B cell (primary cell): ENCODE measurements around the gene IFI44L. TPM values are rescaled to one million over a fixed set of nuclear protein-coding genes. Genes with fewer than 3 reads are reported as not detected.

ENCODE experiments used
- ATAC-seq: fragments of 200-7000 bp; cut with Tn5 transposase; one replicate; pipeline ENCODE4 v1.10.0; 2021; ENCODE audit warnings: low read depth, mild to moderate bottlenecking, moderate number of reproducible peaks, moderate library complexity
- CTCF ChIA-PET: fragments of 350-600 bp; sonication (Branson Sonifier 250); formaldehyde crosslinking; loops from one replicate; lab custom pipeline; 2021; ENCODE audit warnings: antibody characterized with exemption, inconsistent platforms; lab: Charles Lee
- POLR2A ChIA-PET: fragments of 350-600 bp; sonication (Branson Sonifier 250); formaldehyde crosslinking; loops from one replicate; lab custom pipeline; 2021; ENCODE audit warnings: antibody characterized with exemption; lab: Charles Lee
- DNase-seq: peaks from one replicate; pipeline ENCODE4 v3.0.0; 2013
- H2AFZ ChIP-seq: 2 replicates; pipeline ENCODE4 v1.6.1; 2012; ENCODE audit warnings: mild to moderate bottlenecking, low read depth, low read length; ENCODE audit not compliant: insufficient read depth, poor library complexity, severe bottlenecking
- H3K27ac ChIP-seq, 2 donors: 1 replicate in 1 of 2; 2 replicates in 1 of 2; pipeline ENCODE4 v1.5.1; 2012 to 2013; ENCODE audit warnings: low read length in 2 of 2, mild to moderate bottlenecking in 2 of 2, moderate library complexity in 1 of 2
- H3K27me3 ChIP-seq, 4 experiments: fragments of 200-600 bp in 1 of 4; sonication (generic) in 1 of 4; replicated peaks in 1 of 4; 1 replicate in 2 of 4; 2 replicates in 2 of 4; pipeline versions ENCODE4 v1.6.1 to v1.7.0; 2013 to 2016; ENCODE audit warnings: low read length in 3 of 4, mild to moderate bottlenecking in 2 of 4, mixed read lengths in 1 of 4, moderate library complexity in 1 of 4; ENCODE audit not compliant: insufficient read depth in 4 of 4, control insufficient read depth in 3 of 4; ENCODE audit errors: control extremely low read depth in 1 of 4
- H3K36me3 ChIP-seq, 2 experiments: replicated peaks in 1 of 2; 1 replicate in 1 of 2; 2 replicates in 1 of 2; pipeline versions ENCODE4 v1.6.1 to v1.7.1; 2013; ENCODE audit warnings: low read length in 1 of 2; ENCODE audit not compliant: insufficient read depth in 2 of 2, control insufficient read depth in 1 of 2; ENCODE audit errors: control extremely low read depth in 1 of 2, extremely low read depth in 1 of 2
- H3K4me1 ChIP-seq, 2 donors: fragments of 200-600 bp in 1 of 2; sonication (generic) in 1 of 2; 1 replicate in 1 of 2; 2 replicates in 1 of 2; pipeline versions ENCODE4 v1.5.1 to v1.6.1; 2013 to 2017; ENCODE audit warnings: low read length in 2 of 2; ENCODE audit not compliant: control insufficient read depth in 2 of 2, insufficient read depth in 2 of 2
- H3K4me2 ChIP-seq: replicated peaks from 2 replicates; pipeline ENCODE3; 2012; ENCODE audit warnings: mild to moderate bottlenecking, low read depth, low read length; ENCODE audit not compliant: poor library complexity, severe bottlenecking
- H3K4me3 ChIP-seq, 5 experiments: fragments of 200-600 bp in 1 of 5; sonication (generic) in 1 of 5; 1 replicate in 3 of 5; 2 replicates in 2 of 5; pipeline versions ENCODE4 v1.5.1 to v1.7.0; 2011 to 2016; ENCODE audit warnings: low read length in 4 of 5, mild to moderate bottlenecking in 4 of 5, low read depth in 2 of 5, control low read depth in 1 of 5, moderate library complexity in 1 of 5; ENCODE audit not compliant: insufficient read depth in 1 of 5; ENCODE audit errors: control extremely low read depth in 1 of 5, extremely low read depth in 1 of 5
- H3K79me2 ChIP-seq: fragments of 200-600 bp; sonication (generic); one replicate; pipeline ENCODE4 v1.6.0; 2016; ENCODE audit warnings: low read length; ENCODE audit not compliant: control insufficient read depth, insufficient read depth
- H3K9ac ChIP-seq: fragments of 200-600 bp; sonication (generic); 2 replicates; pipeline ENCODE4 v1.6.1; 2017; ENCODE audit warnings: mild to moderate bottlenecking, low read length, moderate library complexity
- H3K9me3 ChIP-seq, 3 donors: one replicate each; pipeline versions ENCODE4 v1.6.1 to v1.7.1; 2013; ENCODE audit warnings: low read length in 2 of 3; ENCODE audit not compliant: control insufficient read depth in 2 of 3, insufficient read depth in 1 of 3; ENCODE audit errors: control extremely low read depth in 1 of 3
- H4K20me1 ChIP-seq: 2 replicates; pipeline ENCODE4 v1.6.0; 2012; ENCODE audit warnings: mild to moderate bottlenecking, low read length; ENCODE audit not compliant: insufficient read depth, control insufficient read depth, poor library complexity, severe bottlenecking
- H3K27ac Mint-ChIP-seq: one replicate; pipeline ENCODE4 v1.8.0; 2021; ENCODE audit warnings: mixed read lengths
- H3K27me3 Mint-ChIP-seq: one replicate; pipeline ENCODE4 v1.8.0; 2021; ENCODE audit warnings: mixed read lengths
- H3K4me1 Mint-ChIP-seq: one replicate; pipeline ENCODE4 v1.8.0; 2021; ENCODE audit warnings: mixed read lengths
- H3K4me3 Mint-ChIP-seq: one replicate; pipeline ENCODE4 v1.8.0; 2021; ENCODE audit warnings: mixed read lengths
- H3K9me3 Mint-ChIP-seq: one replicate; pipeline ENCODE4 v1.8.0; 2022; ENCODE audit warnings: mixed read lengths; ENCODE audit not compliant: insufficient read depth
- CTCF ChIP-seq: fragments of 200-600 bp; IDR thresholded peaks from one replicate; pipeline ENCODE4 v1.8.0; 2022; ENCODE audit warnings: antibody characterized with exemption, mild to moderate bottlenecking
- EZH2 ChIP-seq: IDR thresholded peaks from 2 replicates; pipeline ENCODE4 v1.6.1; 2012; ENCODE audit warnings: borderline replicate concordance, low read depth, mild to moderate bottlenecking, moderate library complexity, low read length; ENCODE audit not compliant: insufficient read depth, poor library complexity, severe bottlenecking
- WGBS: methylation state at CpG from one replicate; pipeline ENCODE4 v1.1.5; 2013; ENCODE audit warnings: missing lambda C conversion rate; ENCODE audit not compliant: insufficient coverage; 5-methylcytosine and 5-hydroxymethylcytosine counted together
- intact Hi-C: fragments of 100-400 bp; cut with micrococcal nuclease; formaldehyde crosslinking; loops from one replicate; pipeline ENCODE4 v1.10.0; 2022
- polyA plus RNA-seq: library from polyadenylated mRNA; depleted of rRNA; stranded (reverse); fragments of >200 nt; gene quantifications from 2 replicates; pipeline ENCODE4 v1.2.3, GENCODE V29; 2012
- total RNA-seq, 2 donors: library from RNA; stranded (reverse); fragments of 120-200 nt in 1 of 2; gene quantifications; 1 replicate in 1 of 2; 2 replicates in 1 of 2; pipeline versions ENCODE4 v1.2.3 to v1.2.4, GENCODE V29; 2013 to 2022

The IFI44L gene
- total and polyA plus RNA-seq, 2 donors (not counting 1 experiment from before 2014, with no cell fraction given) = 3.7 to 4.8 TPM

GRCh38 chr1:78599294-78599693 lies 21.0 kb upstream of the IFI44L start:
- Histone ChIP-seq H3K27ac (no peak overlapping the region), H3K79me2 (no peaks in the 10 kb centered on the region), H4K20me1 (no peaks in the 10 kb centered on the region), H3K27me3 (no peaks in the 10 kb centered on the region), H3K4me2 (no peak overlapping the region), H3K36me3 (no peaks in the 10 kb centered on the region), H3K4me3 (no peak overlapping the region), H3K9ac (no peak overlapping the region), H2AFZ (no peak overlapping the region), H3K4me1 (no peaks in the 10 kb centered on the region), H3K9me3 (peaks cover 0 to 6% (median 1%) of the 10 kb centered on the region in 3 donors)
- ChIA-PET POLR2A (no interaction called here), CTCF (interaction anchor here (0.9 kb wide), 1 partner anchor 18 kb away, joined by 4 read pairs; no protein-coding TSS in a partner anchor)
- no CpG with 5 or more reads among the region's 4 CpGs for WGBS
- DNase-seq = no peak
- TF ChIP-seq EZH2 (no peak), CTCF (no peak)
- ATAC-seq = no peak
- Mint-ChIP-seq H3K4me3 (no peak overlapping the region), H3K4me1 (no peaks in the 10 kb centered on the region), H3K27me3 (no peaks in the 10 kb centered on the region), H3K9me3 (no peaks in the 10 kb centered on the region), H3K27ac (no peak overlapping the region)
- intact Hi-C loops = no loop called here

GRCh38 chr1:78601068-78601467 lies 19.2 kb upstream of the IFI44L start:
- H3K27me3 Mint-ChIP-seq = no peaks in the 10 kb centered on the region
- POLR2A ChIA-PET = no interaction called here
- H3K27ac Mint-ChIP-seq = no peak overlapping the region
- no peak overlapping the region for H3K9ac ChIP-seq
- H3K27me3 ChIP-seq = no peaks in the 10 kb centered on the region
- ATAC-seq (no peak), DNase-seq (no peak)
- no peaks in the 10 kb centered on the region for H3K79me2 ChIP-seq
- no peaks in the 10 kb centered on the region for H3K36me3 ChIP-seq
- H2AFZ ChIP-seq = no peak overlapping the region
- H3K4me3 ChIP-seq = no peak overlapping the region
- H3K9me3 Mint-ChIP-seq = no peaks in the 10 kb centered on the region
- H3K4me1 ChIP-seq = no peaks in the 10 kb centered on the region
- H3K4me3 Mint-ChIP-seq = no peak overlapping the region
- H3K9me3 ChIP-seq = no peaks in the 10 kb centered on the region
- H3K4me1 Mint-ChIP-seq = no peaks in the 10 kb centered on the region
- H3K27ac ChIP-seq = no peak overlapping the region
- no CpG with 5 or more reads among the region's 1 CpG for WGBS
- no peak overlapping the region for H3K4me2 ChIP-seq
- TF ChIP-seq CTCF (no peak), EZH2 (no peak)
- H4K20me1 ChIP-seq = no peaks in the 10 kb centered on the region
- CTCF ChIA-PET = interaction anchor here (1.4 kb wide), 1 partner anchor 456 kb away, joined by 4 read pairs; no protein-coding TSS in a partner anchor
- intact Hi-C loops = no loop called here
